B cell (primary cell): ENCODE data around the gene LRRC3. TPM values are rescaled to one million over a fixed set of nuclear protein-coding genes. Genes with fewer than 3 reads are reported as not detected.

ENCODE experiments used
- ATAC-seq: fragments of 200-7000 bp; cut with Tn5 transposase; one replicate; pipeline ENCODE4 v1.10.0; 2021; ENCODE audit warnings: low read depth, mild to moderate bottlenecking, moderate number of reproducible peaks, moderate library complexity
- CTCF ChIA-PET: fragments of 350-600 bp; sonication (Branson Sonifier 250); formaldehyde crosslinking; loops from one replicate; lab custom pipeline; 2021; ENCODE audit warnings: antibody characterized with exemption, inconsistent platforms; lab: Charles Lee
- POLR2A ChIA-PET: fragments of 350-600 bp; sonication (Branson Sonifier 250); formaldehyde crosslinking; loops from one replicate; lab custom pipeline; 2021; ENCODE audit warnings: antibody characterized with exemption; lab: Charles Lee
- DNase-seq: peaks from one replicate; pipeline ENCODE4 v3.0.0; 2013
- H2AFZ ChIP-seq: 2 replicates; pipeline ENCODE4 v1.6.1; 2012; ENCODE audit warnings: mild to moderate bottlenecking, low read depth, low read length; ENCODE audit not compliant: insufficient read depth, poor library complexity, severe bottlenecking
- H3K27ac ChIP-seq, 2 donors: 1 replicate in 1 of 2; 2 replicates in 1 of 2; pipeline ENCODE4 v1.5.1; 2012 to 2013; ENCODE audit warnings: low read length in 2 of 2, mild to moderate bottlenecking in 2 of 2, moderate library complexity in 1 of 2
- H3K27me3 ChIP-seq, 4 experiments: fragments of 200-600 bp in 1 of 4; sonication (generic) in 1 of 4; replicated peaks in 1 of 4; 1 replicate in 2 of 4; 2 replicates in 2 of 4; pipeline versions ENCODE4 v1.6.1 to v1.7.0; 2013 to 2016; ENCODE audit warnings: low read length in 3 of 4, mild to moderate bottlenecking in 2 of 4, mixed read lengths in 1 of 4, moderate library complexity in 1 of 4; ENCODE audit not compliant: insufficient read depth in 4 of 4, control insufficient read depth in 3 of 4; ENCODE audit errors: control extremely low read depth in 1 of 4
- H3K36me3 ChIP-seq, 2 experiments: replicated peaks in 1 of 2; 1 replicate in 1 of 2; 2 replicates in 1 of 2; pipeline versions ENCODE4 v1.6.1 to v1.7.1; 2013; ENCODE audit warnings: low read length in 1 of 2; ENCODE audit not compliant: insufficient read depth in 2 of 2, control insufficient read depth in 1 of 2; ENCODE audit errors: control extremely low read depth in 1 of 2, extremely low read depth in 1 of 2
- H3K4me1 ChIP-seq, 2 donors: fragments of 200-600 bp in 1 of 2; sonication (generic) in 1 of 2; 1 replicate in 1 of 2; 2 replicates in 1 of 2; pipeline versions ENCODE4 v1.5.1 to v1.6.1; 2013 to 2017; ENCODE audit warnings: low read length in 2 of 2; ENCODE audit not compliant: control insufficient read depth in 2 of 2, insufficient read depth in 2 of 2
- H3K4me2 ChIP-seq: replicated peaks from 2 replicates; pipeline ENCODE3; 2012; ENCODE audit warnings: mild to moderate bottlenecking, low read depth, low read length; ENCODE audit not compliant: poor library complexity, severe bottlenecking
- H3K4me3 ChIP-seq, 5 experiments: fragments of 200-600 bp in 1 of 5; sonication (generic) in 1 of 5; 1 replicate in 3 of 5; 2 replicates in 2 of 5; pipeline versions ENCODE4 v1.5.1 to v1.7.0; 2011 to 2016; ENCODE audit warnings: low read length in 4 of 5, mild to moderate bottlenecking in 4 of 5, low read depth in 2 of 5, control low read depth in 1 of 5, moderate library complexity in 1 of 5; ENCODE audit not compliant: insufficient read depth in 1 of 5; ENCODE audit errors: control extremely low read depth in 1 of 5, extremely low read depth in 1 of 5
- H3K79me2 ChIP-seq: fragments of 200-600 bp; sonication (generic); one replicate; pipeline ENCODE4 v1.6.0; 2016; ENCODE audit warnings: low read length; ENCODE audit not compliant: control insufficient read depth, insufficient read depth
- H3K9ac ChIP-seq: fragments of 200-600 bp; sonication (generic); 2 replicates; pipeline ENCODE4 v1.6.1; 2017; ENCODE audit warnings: mild to moderate bottlenecking, low read length, moderate library complexity
- H3K9me3 ChIP-seq, 3 donors: one replicate each; pipeline versions ENCODE4 v1.6.1 to v1.7.1; 2013; ENCODE audit warnings: low read length in 2 of 3; ENCODE audit not compliant: control insufficient read depth in 2 of 3, insufficient read depth in 1 of 3; ENCODE audit errors: control extremely low read depth in 1 of 3
- H4K20me1 ChIP-seq: 2 replicates; pipeline ENCODE4 v1.6.0; 2012; ENCODE audit warnings: mild to moderate bottlenecking, low read length; ENCODE audit not compliant: insufficient read depth, control insufficient read depth, poor library complexity, severe bottlenecking
- H3K27ac Mint-ChIP-seq: one replicate; pipeline ENCODE4 v1.8.0; 2021; ENCODE audit warnings: mixed read lengths
- H3K27me3 Mint-ChIP-seq: one replicate; pipeline ENCODE4 v1.8.0; 2021; ENCODE audit warnings: mixed read lengths
- H3K4me1 Mint-ChIP-seq: one replicate; pipeline ENCODE4 v1.8.0; 2021; ENCODE audit warnings: mixed read lengths
- H3K4me3 Mint-ChIP-seq: one replicate; pipeline ENCODE4 v1.8.0; 2021; ENCODE audit warnings: mixed read lengths
- H3K9me3 Mint-ChIP-seq: one replicate; pipeline ENCODE4 v1.8.0; 2022; ENCODE audit warnings: mixed read lengths; ENCODE audit not compliant: insufficient read depth
- CTCF ChIP-seq: fragments of 200-600 bp; IDR thresholded peaks from one replicate; pipeline ENCODE4 v1.8.0; 2022; ENCODE audit warnings: antibody characterized with exemption, mild to moderate bottlenecking
- EZH2 ChIP-seq: IDR thresholded peaks from 2 replicates; pipeline ENCODE4 v1.6.1; 2012; ENCODE audit warnings: borderline replicate concordance, low read depth, mild to moderate bottlenecking, moderate library complexity, low read length; ENCODE audit not compliant: insufficient read depth, poor library complexity, severe bottlenecking
- WGBS: methylation state at CpG from one replicate; pipeline ENCODE4 v1.1.5; 2013; ENCODE audit warnings: missing lambda C conversion rate; ENCODE audit not compliant: insufficient coverage; 5-methylcytosine and 5-hydroxymethylcytosine counted together
- intact Hi-C: fragments of 100-400 bp; cut with micrococcal nuclease; formaldehyde crosslinking; loops from one replicate; pipeline ENCODE4 v1.10.0; 2022
- polyA plus RNA-seq: library from polyadenylated mRNA; depleted of rRNA; stranded (reverse); fragments of >200 nt; gene quantifications from 2 replicates; pipeline ENCODE4 v1.2.3, GENCODE V29; 2012
- total RNA-seq, 2 donors: library from RNA; stranded (reverse); fragments of 120-200 nt in 1 of 2; gene quantifications; 1 replicate in 1 of 2; 2 replicates in 1 of 2; pipeline versions ENCODE4 v1.2.3 to v1.2.4, GENCODE V29; 2013 to 2022

LRRC3 gene
- total and polyA plus RNA-seq, 2 donors (not counting 1 experiment from before 2014, with no cell fraction given), result 0.46 to 3.3 TPM

- intact Hi-C loops, result no loop called here
- DNase-seq (no peak), ATAC-seq (no peak)
- Histone ChIP-seq H3K4me1 (no peaks in the 10 kb centered on the region), H3K36me3 (peaks cover 0 to 6% of the 10 kb centered on the region in 2 experiments), H3K9me3 (peaks cover 0 to 7% (median 1%) of the 10 kb centered on the region in 3 donors), H3K4me3 (no peak overlapping the region), H4K20me1 (no peaks in the 10 kb centered on the region), H3K4me2 (no peak overlapping the region), H3K9ac (no peak overlapping the region), H3K27me3 (no peaks in the 10 kb centered on the region), H3K27ac (no peak overlapping the region), H2AFZ (no peak overlapping the region), H3K79me2 (no peaks in the 10 kb centered on the region)
- ChIA-PET POLR2A (no interaction called here), CTCF (no interaction called here)
- H3K4me1 Mint-ChIP-seq, result no peaks in the 10 kb centered on the region
- 91% methylated on average over 28 of the region's 28 CpGs for WGBS
- H3K4me3 Mint-ChIP-seq, result no peak overlapping the region
- H3K27me3 Mint-ChIP-seq, result no peaks in the 10 kb centered on the region
- no peak overlapping the region for H3K27ac Mint-ChIP-seq
- H3K9me3 Mint-ChIP-seq, result peaks cover 3% of the 10 kb centered on the region
- TF ChIP-seq CTCF (no peak), EZH2 (no peak)
Observed at GRCh38 chr21:44434936-44435635, 20.2 kb upstream of the LRRC3 start.

GRCh38 chr21:44436111-44436611 is 19.1 kb upstream of the LRRC3 start:
- H3K27me3 ChIP-seq, result no peaks in the 10 kb centered on the region
- Mint-ChIP-seq H3K27ac (no peak overlapping the region), H3K27me3 (no peaks in the 10 kb centered on the region), H3K9me3 (no peaks in the 10 kb centered on the region), H3K4me3 (no peak overlapping the region), H3K4me1 (no peaks in the 10 kb centered on the region)
- H3K9me3 ChIP-seq, result peaks cover 0 to 5% (median 0%) of the 10 kb centered on the region in 3 donors
- ATAC-seq (no peak), DNase-seq (no peak)
- TF ChIP-seq CTCF, result no peak
- no peak for TF ChIP-seq EZH2
- intact Hi-C loops, result no loop called here
- H3K4me3 ChIP-seq, result no peak overlapping the region
- no peak overlapping the region for H3K4me2 ChIP-seq
- H3K79me2 ChIP-seq, result no peaks in the 10 kb centered on the region
- ChIA-PET CTCF (interaction anchor here (0.6 kb wide), 1 partner anchor 1496 kb away, joined by 4 read pairs; no protein-coding TSS in a partner anchor), POLR2A (no interaction called here)
- no peak overlapping the region for H2AFZ ChIP-seq
- peaks cover 0 to 6% of the 10 kb centered on the region in 2 experiments for H3K36me3 ChIP-seq
- no peaks in the 10 kb centered on the region for H3K4me1 ChIP-seq
- no peak overlapping the region for H3K27ac ChIP-seq
- no peaks in the 10 kb centered on the region for H4K20me1 ChIP-seq
- WGBS, result 99% methylated on average over 8 of the region's 13 CpGs
- H3K9ac ChIP-seq, result no peak overlapping the region
